HG03196 (cell line): ENCODE measurements around the gene XXYLT1.
"Not testable (repeated sequence)": the region's sequence is repeated elsewhere in the genome, so short reads cannot be mapped to it uniquely, and the experiment has no call there.

Experiments
- ATAC-seq: cut with Tn5 transposase; IDR thresholded peaks from one replicate; pipeline ENCODE4 v1.9.1; 2021; ENCODE audit not compliant: unreplicated experiment

XXYLT1 gene

GRCh38 chr3:195228886-195229285 lies 42.1 kb downstream of the XXYLT1 start:
- ATAC-seq = not testable (repeated sequence)

GRCh38 chr3:195227871-195228270 lies 43.1 kb downstream of the XXYLT1 start:
- no peak for ATAC-seq

- ATAC-seq = no peak
Observed at GRCh38 chr3:195226900-195227447, 44.0 kb downstream of the XXYLT1 start.

- no peak for ATAC-seq
Observed at GRCh38 chr3:195226445-195226844, 44.5 kb downstream of the XXYLT1 start.

GRCh38 chr3:195224980-195225580 lies 45.9 kb downstream of the XXYLT1 start:
- no peak for ATAC-seq

- no peak for ATAC-seq
Observed at GRCh38 chr3:195224156-195224979, 46.6 kb downstream of the XXYLT1 start.

GRCh38 chr3:195221876-195222617 lies 48.9 kb downstream of the XXYLT1 start:
- no peak for ATAC-seq

GRCh38 chr3:195221015-195221853 lies 49.7 kb downstream of the XXYLT1 start:
- no peak for ATAC-seq

GRCh38 chr3:195219351-195220230 lies 51.4 kb downstream of the XXYLT1 start:
- no peak for ATAC-seq

GRCh38 chr3:195218331-195218730 lies 52.6 kb downstream of the XXYLT1 start:
- ATAC-seq = not testable (repeated sequence)

GRCh38 chr3:195215576-195215975 lies 55.4 kb downstream of the XXYLT1 start:
- ATAC-seq = not testable (repeated sequence)

- no peak for ATAC-seq
Observed at GRCh38 chr3:195214381-195214780, 56.6 kb downstream of the XXYLT1 start.

GRCh38 chr3:195213639-195214315 lies 57.2 kb downstream of the XXYLT1 start:
- no peak for ATAC-seq

GRCh38 chr3:195212749-195213375 lies 58.1 kb downstream of the XXYLT1 start:
- no peak for ATAC-seq

GRCh38 chr3:195212033-195212748 lies 58.8 kb downstream of the XXYLT1 start:
- no peak for ATAC-seq

- ATAC-seq = no peak
Observed at GRCh38 chr3:195210266-195210973, 60.5 kb downstream of the XXYLT1 start.

- no peak for ATAC-seq
Observed at GRCh38 chr3:195209847-195210265, 61.1 kb downstream of the XXYLT1 start.
